ENCODE results near the gene GPR137C.

DNA sequence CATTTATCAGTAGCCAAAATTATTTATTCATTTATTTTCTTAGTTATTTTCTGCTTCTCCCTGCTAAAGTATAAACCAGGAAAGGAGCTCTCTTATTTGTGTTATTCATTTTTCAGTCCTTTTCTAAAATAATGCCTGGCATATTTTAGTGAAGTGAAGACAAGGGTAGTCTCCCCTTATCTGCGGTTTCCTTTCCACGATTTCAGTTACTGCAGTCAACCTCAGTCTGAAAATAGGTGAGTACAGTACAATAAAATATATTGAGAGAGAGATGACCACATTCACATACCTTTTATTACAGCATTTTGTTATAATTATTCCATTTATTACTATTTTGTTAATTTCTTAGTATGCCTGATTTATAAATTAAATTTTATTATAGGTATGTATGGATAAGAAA lies 57.6 kb downstream of the GPR137C start:
- TF ChIP-seq, protein P1, sequence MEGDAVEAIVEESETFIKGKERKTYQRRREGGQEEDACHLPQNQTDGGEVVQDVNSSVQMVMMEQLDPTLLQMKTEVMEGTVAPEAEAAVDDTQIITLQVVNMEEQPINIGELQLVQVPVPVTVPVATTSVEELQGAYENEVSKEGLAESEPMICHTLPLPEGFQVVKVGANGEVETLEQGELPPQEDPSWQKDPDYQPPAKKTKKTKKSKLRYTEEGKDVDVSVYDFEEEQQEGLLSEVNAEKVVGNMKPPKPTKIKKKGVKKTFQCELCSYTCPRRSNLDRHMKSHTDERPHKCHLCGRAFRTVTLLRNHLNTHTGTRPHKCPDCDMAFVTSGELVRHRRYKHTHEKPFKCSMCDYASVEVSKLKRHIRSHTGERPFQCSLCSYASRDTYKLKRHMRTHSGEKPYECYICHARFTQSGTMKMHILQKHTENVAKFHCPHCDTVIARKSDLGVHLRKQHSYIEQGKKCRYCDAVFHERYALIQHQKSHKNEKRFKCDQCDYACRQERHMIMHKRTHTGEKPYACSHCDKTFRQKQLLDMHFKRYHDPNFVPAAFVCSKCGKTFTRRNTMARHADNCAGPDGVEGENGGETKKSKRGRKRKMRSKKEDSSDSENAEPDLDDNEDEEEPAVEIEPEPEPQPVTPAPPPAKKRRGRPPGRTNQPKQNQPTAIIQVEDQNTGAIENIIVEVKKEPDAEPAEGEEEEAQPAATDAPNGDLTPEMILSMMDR (IDR thresholded peaks at IDR 0.05; ENCODE audit: poor library complexity), result no peak
- no peak for TF ChIP-seq EZH2 (IDR thresholded peaks at IDR 0.05; ENCODE audit: borderline replicate concordance)

Data from hepatocyte (in vitro differentiated cells).